Measurements from ENCODE around the gene CD320. TPM values are rescaled to one million over a fixed set of nuclear protein-coding genes. Genes with fewer than 3 reads are reported as not detected.
"Not testable (repeated sequence)": the region's sequence is repeated elsewhere in the genome, so short reads cannot be mapped to it uniquely, and the experiment has no call there.

Gene CD320
- total and polyA plus RNA-seq, 4 donors, result 19.1 to 55.6 (median 46.2) TPM

- H3K4me3 ChIP-seq, result no peak overlapping the region
- peak overlapping the region in 1 of 2 donors; percentile 33 for H3K27ac ChIP-seq (ENCODE audit: low read depth in 1 of 2, low read length in 1 of 2)
- 45 to 47% methylated on average over 10 of the region's 10 CpGs for WGBS, 2 donors
These were observed 44.1 kb upstream of the CD320 start for GRCh38 chr19:8352134-8352827.

GRCh38 chr19:8349629-8350372 lies 41.6 kb upstream of the CD320 start:
- H3K9ac ChIP-seq (ENCODE audit: insufficient read depth in 1 of 2, low read length in 2 of 2); H3K9me3 ChIP-seq (ENCODE audit: control insufficient read depth in 4 of 4, insufficient read depth in 3 of 4, low read length in 3 of 4); H3K36me3 ChIP-seq (ENCODE audit: control insufficient read depth in 4 of 4, insufficient read depth in 4 of 4, low read length in 4 of 4); H3K4me1 ChIP-seq (ENCODE audit: control insufficient read depth in 5 of 5, insufficient read depth in 5 of 5, low read length in 5 of 5); H3K27me3 ChIP-seq (ENCODE audit: control insufficient read depth in 3 of 3, insufficient read depth in 3 of 3, low read length in 2 of 3); ATAC-seq (ENCODE audit: insufficient read depth, low FRiP score); DNase-seq; H3K4me3 ChIP-seq; H3K27ac ChIP-seq (ENCODE audit: low read depth in 1 of 2, low read length in 1 of 2): not testable (repeated sequence)
- 57 to 70% methylated on average over 8 of the region's 8 CpGs for WGBS, 2 donors

More at GRCh38 chr19:8352134-8352827, 44.1 kb upstream of the CD320 start:
- Histone ChIP-seq H3K27me3 (ENCODE audit: control insufficient read depth in 3 of 3, insufficient read depth in 3 of 3, low read length in 2 of 3) (no peaks in the 10 kb centered on the region), H3K9ac (ENCODE audit: insufficient read depth in 1 of 2, low read length in 2 of 2) (no peak overlapping the region), H3K4me1 (ENCODE audit: control insufficient read depth in 5 of 5, insufficient read depth in 5 of 5, low read length in 5 of 5) (peaks cover 0 to 8% (median 5%) of the 10 kb centered on the region in 5 donors), H3K9me3 (ENCODE audit: control insufficient read depth in 4 of 4, insufficient read depth in 3 of 4, low read length in 3 of 4) (no peaks in the 10 kb centered on the region), H3K36me3 (ENCODE audit: control insufficient read depth in 4 of 4, insufficient read depth in 4 of 4, low read length in 4 of 4) (no peaks in the 10 kb centered on the region)
- no peak for TF ChIP-seq CTCF (IDR thresholded peaks at IDR 0.05; ENCODE audit: control extremely low read depth, extremely low read depth)
- DNase-seq, result peak; percentile 33 to 49 (median 43)
- no peak for ATAC-seq (ENCODE audit: insufficient read depth, low FRiP score)

GRCh38 chr19:8343483-8343844 lies 35.3 kb upstream of the CD320 start:
- peaks cover 0 to 12% (median 2%) of the 10 kb centered on the region in 5 donors for H3K4me1 ChIP-seq (ENCODE audit: control insufficient read depth in 5 of 5, insufficient read depth in 5 of 5, low read length in 5 of 5)
- H3K36me3 ChIP-seq (ENCODE audit: control insufficient read depth in 4 of 4, insufficient read depth in 4 of 4, low read length in 4 of 4), result no peaks in the 10 kb centered on the region
- H3K9ac ChIP-seq (ENCODE audit: insufficient read depth in 1 of 2, low read length in 2 of 2), result no peak overlapping the region
- TF ChIP-seq CTCF (IDR thresholded peaks at IDR 0.05; ENCODE audit: control extremely low read depth, extremely low read depth), result no peak
- WGBS, 2 donors, result 42% methylated on average over 11 of the region's 11 CpGs
- ATAC-seq (ENCODE audit: insufficient read depth, low FRiP score) (no peak), DNase-seq (no peak)
- H3K4me3 ChIP-seq, result no peak overlapping the region
- no peaks in the 10 kb centered on the region for H3K9me3 ChIP-seq (ENCODE audit: control insufficient read depth in 4 of 4, insufficient read depth in 3 of 4, low read length in 3 of 4)
- peaks cover 0 to 8% (median 7%) of the 10 kb centered on the region in 3 donors for H3K27me3 ChIP-seq (ENCODE audit: control insufficient read depth in 3 of 3, insufficient read depth in 3 of 3, low read length in 2 of 3)
- H3K27ac ChIP-seq (ENCODE audit: low read depth in 1 of 2, low read length in 1 of 2), result peak overlapping the region in 1 of 2 donors; percentile 15
